B cell (primary cell): ENCODE results near the gene ADAMTSL1. TPM values are rescaled to one million over a fixed set of nuclear protein-coding genes. Genes with fewer than 3 reads are reported as not detected.

Experiments used
- ATAC-seq: fragments of 200-7000 bp; cut with Tn5 transposase; one replicate; pipeline ENCODE4 v1.10.0; 2021; ENCODE audit warnings: low read depth, mild to moderate bottlenecking, moderate number of reproducible peaks, moderate library complexity
- CTCF ChIA-PET: fragments of 350-600 bp; sonication (Branson Sonifier 250); formaldehyde crosslinking; loops from one replicate; lab custom pipeline; 2021; ENCODE audit warnings: antibody characterized with exemption, inconsistent platforms; lab: Charles Lee
- POLR2A ChIA-PET: fragments of 350-600 bp; sonication (Branson Sonifier 250); formaldehyde crosslinking; loops from one replicate; lab custom pipeline; 2021; ENCODE audit warnings: antibody characterized with exemption; lab: Charles Lee
- DNase-seq: peaks from one replicate; pipeline ENCODE4 v3.0.0; 2013
- H2AFZ ChIP-seq: 2 replicates; pipeline ENCODE4 v1.6.1; 2012; ENCODE audit warnings: mild to moderate bottlenecking, low read depth, low read length; ENCODE audit not compliant: insufficient read depth, poor library complexity, severe bottlenecking
- H3K27ac ChIP-seq, 2 donors: 1 replicate in 1 of 2; 2 replicates in 1 of 2; pipeline ENCODE4 v1.5.1; 2012 to 2013; ENCODE audit warnings: low read length in 2 of 2, mild to moderate bottlenecking in 2 of 2, moderate library complexity in 1 of 2
- H3K27me3 ChIP-seq, 4 experiments: fragments of 200-600 bp in 1 of 4; sonication (generic) in 1 of 4; replicated peaks in 1 of 4; 1 replicate in 2 of 4; 2 replicates in 2 of 4; pipeline versions ENCODE4 v1.6.1 to v1.7.0; 2013 to 2016; ENCODE audit warnings: low read length in 3 of 4, mild to moderate bottlenecking in 2 of 4, mixed read lengths in 1 of 4, moderate library complexity in 1 of 4; ENCODE audit not compliant: insufficient read depth in 4 of 4, control insufficient read depth in 3 of 4; ENCODE audit errors: control extremely low read depth in 1 of 4
- H3K36me3 ChIP-seq, 2 experiments: replicated peaks in 1 of 2; 1 replicate in 1 of 2; 2 replicates in 1 of 2; pipeline versions ENCODE4 v1.6.1 to v1.7.1; 2013; ENCODE audit warnings: low read length in 1 of 2; ENCODE audit not compliant: insufficient read depth in 2 of 2, control insufficient read depth in 1 of 2; ENCODE audit errors: control extremely low read depth in 1 of 2, extremely low read depth in 1 of 2
- H3K4me1 ChIP-seq, 2 donors: fragments of 200-600 bp in 1 of 2; sonication (generic) in 1 of 2; 1 replicate in 1 of 2; 2 replicates in 1 of 2; pipeline versions ENCODE4 v1.5.1 to v1.6.1; 2013 to 2017; ENCODE audit warnings: low read length in 2 of 2; ENCODE audit not compliant: control insufficient read depth in 2 of 2, insufficient read depth in 2 of 2
- H3K4me2 ChIP-seq: replicated peaks from 2 replicates; pipeline ENCODE3; 2012; ENCODE audit warnings: mild to moderate bottlenecking, low read depth, low read length; ENCODE audit not compliant: poor library complexity, severe bottlenecking
- H3K4me3 ChIP-seq, 5 experiments: fragments of 200-600 bp in 1 of 5; sonication (generic) in 1 of 5; 1 replicate in 3 of 5; 2 replicates in 2 of 5; pipeline versions ENCODE4 v1.5.1 to v1.7.0; 2011 to 2016; ENCODE audit warnings: low read length in 4 of 5, mild to moderate bottlenecking in 4 of 5, low read depth in 2 of 5, control low read depth in 1 of 5, moderate library complexity in 1 of 5; ENCODE audit not compliant: insufficient read depth in 1 of 5; ENCODE audit errors: control extremely low read depth in 1 of 5, extremely low read depth in 1 of 5
- H3K79me2 ChIP-seq: fragments of 200-600 bp; sonication (generic); one replicate; pipeline ENCODE4 v1.6.0; 2016; ENCODE audit warnings: low read length; ENCODE audit not compliant: control insufficient read depth, insufficient read depth
- H3K9ac ChIP-seq: fragments of 200-600 bp; sonication (generic); 2 replicates; pipeline ENCODE4 v1.6.1; 2017; ENCODE audit warnings: mild to moderate bottlenecking, low read length, moderate library complexity
- H3K9me3 ChIP-seq, 3 donors: one replicate each; pipeline versions ENCODE4 v1.6.1 to v1.7.1; 2013; ENCODE audit warnings: low read length in 2 of 3; ENCODE audit not compliant: control insufficient read depth in 2 of 3, insufficient read depth in 1 of 3; ENCODE audit errors: control extremely low read depth in 1 of 3
- H4K20me1 ChIP-seq: 2 replicates; pipeline ENCODE4 v1.6.0; 2012; ENCODE audit warnings: mild to moderate bottlenecking, low read length; ENCODE audit not compliant: insufficient read depth, control insufficient read depth, poor library complexity, severe bottlenecking
- H3K27ac Mint-ChIP-seq: one replicate; pipeline ENCODE4 v1.8.0; 2021; ENCODE audit warnings: mixed read lengths
- H3K27me3 Mint-ChIP-seq: one replicate; pipeline ENCODE4 v1.8.0; 2021; ENCODE audit warnings: mixed read lengths
- H3K4me1 Mint-ChIP-seq: one replicate; pipeline ENCODE4 v1.8.0; 2021; ENCODE audit warnings: mixed read lengths
- H3K4me3 Mint-ChIP-seq: one replicate; pipeline ENCODE4 v1.8.0; 2021; ENCODE audit warnings: mixed read lengths
- H3K9me3 Mint-ChIP-seq: one replicate; pipeline ENCODE4 v1.8.0; 2022; ENCODE audit warnings: mixed read lengths; ENCODE audit not compliant: insufficient read depth
- EZH2 ChIP-seq: IDR thresholded peaks from 2 replicates; pipeline ENCODE4 v1.6.1; 2012; ENCODE audit warnings: borderline replicate concordance, low read depth, mild to moderate bottlenecking, moderate library complexity, low read length; ENCODE audit not compliant: insufficient read depth, poor library complexity, severe bottlenecking
- WGBS: methylation state at CpG from one replicate; pipeline ENCODE4 v1.1.5; 2013; ENCODE audit warnings: missing lambda C conversion rate; ENCODE audit not compliant: insufficient coverage; 5-methylcytosine and 5-hydroxymethylcytosine counted together
- intact Hi-C: fragments of 100-400 bp; cut with micrococcal nuclease; formaldehyde crosslinking; loops from one replicate; pipeline ENCODE4 v1.10.0; 2022
- polyA plus RNA-seq: library from polyadenylated mRNA; depleted of rRNA; stranded (reverse); fragments of >200 nt; gene quantifications from 2 replicates; pipeline ENCODE4 v1.2.3, GENCODE V29; 2012
- total RNA-seq, 2 donors: library from RNA; stranded (reverse); fragments of 120-200 nt in 1 of 2; gene quantifications; 1 replicate in 1 of 2; 2 replicates in 1 of 2; pipeline versions ENCODE4 v1.2.3 to v1.2.4, GENCODE V29; 2013 to 2022
- TF ChIP-seq, protein P1 (sequence below): fragments of 200-600 bp; IDR thresholded peaks from one replicate; pipeline ENCODE4 v1.8.0; 2022; ENCODE audit warnings: antibody characterized with exemption, mild to moderate bottlenecking

The ADAMTSL1 gene
- total and polyA plus RNA-seq, 2 donors (not counting 1 experiment from before 2014, with no cell fraction given): not detected

DNA sequence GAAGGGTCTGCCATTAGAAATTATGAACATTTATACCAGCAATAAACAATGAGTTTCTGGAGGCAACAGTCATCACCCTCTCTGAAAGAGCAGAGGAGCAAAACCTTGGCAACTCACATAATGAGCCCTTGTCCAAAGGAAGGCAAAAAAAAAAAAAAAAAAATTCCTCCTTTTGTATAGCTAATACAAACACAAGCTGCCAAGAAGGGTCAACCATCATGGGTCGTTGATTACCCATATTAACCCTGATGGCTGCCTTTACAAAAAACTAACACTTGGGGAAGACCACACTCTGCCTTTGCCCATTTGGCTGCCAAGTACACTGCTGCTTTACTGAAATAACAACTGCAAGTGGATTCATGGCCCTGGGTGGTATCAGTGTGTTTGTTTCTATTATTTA, 272.7 kb downstream of the ADAMTSL1 start:
- no peak overlapping the region for H3K27ac Mint-ChIP-seq
- no peaks in the 10 kb centered on the region for H3K4me1 ChIP-seq
- H3K4me3 ChIP-seq: no peak overlapping the region
- H3K9ac ChIP-seq: no peak overlapping the region
- POLR2A ChIA-PET: no interaction called here
- ATAC-seq (no peak), DNase-seq (no peak)
- no peak overlapping the region for H3K27ac ChIP-seq
- no peaks in the 10 kb centered on the region for H3K9me3 Mint-ChIP-seq
- no peak overlapping the region for H2AFZ ChIP-seq
- H3K36me3 ChIP-seq: no peaks in the 10 kb centered on the region
- no peaks in the 10 kb centered on the region for H3K9me3 ChIP-seq
- no peak for TF ChIP-seq EZH2
- TF ChIP-seq, protein P1, sequence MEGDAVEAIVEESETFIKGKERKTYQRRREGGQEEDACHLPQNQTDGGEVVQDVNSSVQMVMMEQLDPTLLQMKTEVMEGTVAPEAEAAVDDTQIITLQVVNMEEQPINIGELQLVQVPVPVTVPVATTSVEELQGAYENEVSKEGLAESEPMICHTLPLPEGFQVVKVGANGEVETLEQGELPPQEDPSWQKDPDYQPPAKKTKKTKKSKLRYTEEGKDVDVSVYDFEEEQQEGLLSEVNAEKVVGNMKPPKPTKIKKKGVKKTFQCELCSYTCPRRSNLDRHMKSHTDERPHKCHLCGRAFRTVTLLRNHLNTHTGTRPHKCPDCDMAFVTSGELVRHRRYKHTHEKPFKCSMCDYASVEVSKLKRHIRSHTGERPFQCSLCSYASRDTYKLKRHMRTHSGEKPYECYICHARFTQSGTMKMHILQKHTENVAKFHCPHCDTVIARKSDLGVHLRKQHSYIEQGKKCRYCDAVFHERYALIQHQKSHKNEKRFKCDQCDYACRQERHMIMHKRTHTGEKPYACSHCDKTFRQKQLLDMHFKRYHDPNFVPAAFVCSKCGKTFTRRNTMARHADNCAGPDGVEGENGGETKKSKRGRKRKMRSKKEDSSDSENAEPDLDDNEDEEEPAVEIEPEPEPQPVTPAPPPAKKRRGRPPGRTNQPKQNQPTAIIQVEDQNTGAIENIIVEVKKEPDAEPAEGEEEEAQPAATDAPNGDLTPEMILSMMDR: no peak
- CTCF ChIA-PET: no interaction called here
- H3K4me3 Mint-ChIP-seq: no peak overlapping the region
- no peak overlapping the region for H3K4me2 ChIP-seq
- no peaks in the 10 kb centered on the region for H3K27me3 ChIP-seq
- no peaks in the 10 kb centered on the region for H3K4me1 Mint-ChIP-seq
- WGBS: no CpG with 5 or more reads among the region's 1 CpG
- no peaks in the 10 kb centered on the region for H3K79me2 ChIP-seq
- H4K20me1 ChIP-seq: no peaks in the 10 kb centered on the region
- H3K27me3 Mint-ChIP-seq: peaks cover 3% of the 10 kb centered on the region
- intact Hi-C loops: no loop called here

DNA sequence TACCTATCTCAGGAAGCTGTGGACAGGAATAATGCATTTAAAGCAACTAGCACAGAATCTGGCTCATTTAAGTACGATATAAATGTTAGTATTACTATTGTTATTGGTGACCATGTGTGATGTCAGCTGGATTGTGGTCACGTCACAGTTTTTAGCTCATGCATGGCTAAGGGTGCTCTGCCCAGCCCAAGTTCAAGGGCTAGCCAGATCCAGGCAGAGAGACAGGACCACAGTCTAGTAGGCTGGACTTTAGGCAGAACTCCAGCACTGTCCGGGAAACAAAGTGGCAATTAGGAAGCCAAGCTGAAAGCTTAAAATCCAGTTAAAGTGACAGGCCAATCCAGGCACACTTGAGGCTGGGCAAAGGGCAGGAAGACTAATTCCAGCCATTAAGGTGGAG, 273.6 kb downstream of the ADAMTSL1 start:
- no peaks in the 10 kb centered on the region for H3K27me3 Mint-ChIP-seq
- ATAC-seq (no peak), DNase-seq (no peak)
- no peaks in the 10 kb centered on the region for H3K9me3 Mint-ChIP-seq
- H3K4me1 Mint-ChIP-seq: no peaks in the 10 kb centered on the region
- no peaks in the 10 kb centered on the region for H4K20me1 ChIP-seq
- no peak overlapping the region for H2AFZ ChIP-seq
- no peak overlapping the region for H3K27ac Mint-ChIP-seq
- H3K36me3 ChIP-seq: no peaks in the 10 kb centered on the region
- no peak overlapping the region for H3K27ac ChIP-seq
- no peaks in the 10 kb centered on the region for H3K9me3 ChIP-seq
- no peaks in the 10 kb centered on the region for H3K27me3 ChIP-seq
- no peak overlapping the region for H3K4me3 Mint-ChIP-seq
- no peak overlapping the region for H3K9ac ChIP-seq
- 94% methylated on average over 2 of the region's 3 CpGs for WGBS
- ChIA-PET POLR2A (no interaction called here), CTCF (no interaction called here)
- intact Hi-C loops: no loop called here
- H3K4me1 ChIP-seq: no peaks in the 10 kb centered on the region
- no peaks in the 10 kb centered on the region for H3K79me2 ChIP-seq
- H3K4me2 ChIP-seq: no peak overlapping the region
- H3K4me3 ChIP-seq: no peak overlapping the region
- TF ChIP-seq, protein P1: no peak
- TF ChIP-seq EZH2: no peak
